Activated B cell treated with CpG ODN at 0.5 μM for 24 hours (primary cell): Measurements from ENCODE around the gene INPP4B. TPM values are rescaled to one million over a fixed set of nuclear protein-coding genes. Genes with fewer than 3 reads are reported as not detected.

ENCODE experiments used
- ATAC-seq: fragments of 200-7000 bp; cut with Tn5 transposase; one replicate; pipeline ENCODE4 v1.10.0; 2021; ENCODE audit warnings: low read depth, mild to moderate bottlenecking, moderate library complexity
- CTCF ChIA-PET: fragments of 350-600 bp; sonication (Branson Sonifier 250); formaldehyde crosslinking; loops from one replicate; lab custom pipeline; 2021; ENCODE audit warnings: antibody characterized with exemption; lab: Charles Lee
- POLR2A ChIA-PET: fragments of 350-600 bp; sonication (Branson Sonifier 250); formaldehyde crosslinking; loops from one replicate; lab custom pipeline; 2021; ENCODE audit warnings: antibody characterized with exemption; lab: Charles Lee
- DNase-seq: peaks from one replicate; pipeline ENCODE4 v3.0.0; 2022
- H3K27ac Mint-ChIP-seq: one replicate; pipeline ENCODE4 v1.8.0; 2020; ENCODE audit warnings: mixed read lengths
- H3K27me3 Mint-ChIP-seq: one replicate; pipeline ENCODE4 v1.8.0; 2021; ENCODE audit warnings: mixed read lengths
- H3K36me3 Mint-ChIP-seq: one replicate; pipeline ENCODE4 v1.8.0; 2021; ENCODE audit warnings: low read depth, mixed read lengths
- H3K4me1 Mint-ChIP-seq: one replicate; pipeline ENCODE4 v1.8.0; 2021; ENCODE audit warnings: mixed read lengths
- H3K4me3 Mint-ChIP-seq: one replicate; pipeline ENCODE4 v1.8.0; 2020; ENCODE audit warnings: mild to moderate bottlenecking, mixed read lengths
- H3K9me3 Mint-ChIP-seq: one replicate; pipeline ENCODE4 v1.8.0; 2020; ENCODE audit warnings: mixed read lengths
- intact Hi-C: fragments of 100-400 bp; cut with micrococcal nuclease; formaldehyde crosslinking; loops from one replicate; pipeline ENCODE4 v1.15.1; 2024
- total RNA-seq: library from RNA; stranded (reverse); gene quantifications from 2 replicates; pipeline ENCODE4 v1.2.3, GENCODE V29; 2022
- TF ChIP-seq, protein P1 (sequence below): fragments of 200-600 bp; IDR thresholded peaks from one replicate; pipeline ENCODE4 v1.8.0; 2022; ENCODE audit warnings: antibody characterized with exemption, mild to moderate bottlenecking

INPP4B gene
- total RNA-seq, 1 donor from 2014 or later: 0.11 TPM

DNA sequence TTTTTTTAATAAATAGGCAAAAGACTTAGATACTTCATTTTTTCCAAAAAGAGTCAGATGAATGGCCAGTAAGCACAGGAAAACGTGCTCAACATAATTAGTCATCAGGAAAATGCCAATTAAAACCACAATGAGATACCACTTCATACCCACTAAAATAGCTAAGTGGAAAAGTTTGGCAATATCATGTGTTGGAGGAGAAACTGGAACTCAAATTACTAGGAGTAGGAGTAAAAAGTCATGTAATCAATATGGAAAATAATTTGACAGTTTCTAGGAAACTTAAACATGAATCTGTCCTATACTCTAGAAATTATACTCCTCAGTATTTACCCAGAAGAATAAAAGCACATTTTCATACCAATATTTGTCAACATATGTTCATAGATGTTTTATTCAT, 449.8 kb downstream of the INPP4B start:
- no peaks in the 10 kb centered on the region for H3K4me1 Mint-ChIP-seq
- POLR2A ChIA-PET: no interaction called here
- H3K9me3 Mint-ChIP-seq: no peaks in the 10 kb centered on the region
- H3K4me3 Mint-ChIP-seq: no peak overlapping the region
- H3K27ac Mint-ChIP-seq: no peak overlapping the region
- no peaks in the 10 kb centered on the region for H3K36me3 Mint-ChIP-seq
- DNase-seq: no peak
- H3K27me3 Mint-ChIP-seq: no peaks in the 10 kb centered on the region
- CTCF ChIA-PET: no interaction called here
- TF ChIP-seq, protein P1, sequence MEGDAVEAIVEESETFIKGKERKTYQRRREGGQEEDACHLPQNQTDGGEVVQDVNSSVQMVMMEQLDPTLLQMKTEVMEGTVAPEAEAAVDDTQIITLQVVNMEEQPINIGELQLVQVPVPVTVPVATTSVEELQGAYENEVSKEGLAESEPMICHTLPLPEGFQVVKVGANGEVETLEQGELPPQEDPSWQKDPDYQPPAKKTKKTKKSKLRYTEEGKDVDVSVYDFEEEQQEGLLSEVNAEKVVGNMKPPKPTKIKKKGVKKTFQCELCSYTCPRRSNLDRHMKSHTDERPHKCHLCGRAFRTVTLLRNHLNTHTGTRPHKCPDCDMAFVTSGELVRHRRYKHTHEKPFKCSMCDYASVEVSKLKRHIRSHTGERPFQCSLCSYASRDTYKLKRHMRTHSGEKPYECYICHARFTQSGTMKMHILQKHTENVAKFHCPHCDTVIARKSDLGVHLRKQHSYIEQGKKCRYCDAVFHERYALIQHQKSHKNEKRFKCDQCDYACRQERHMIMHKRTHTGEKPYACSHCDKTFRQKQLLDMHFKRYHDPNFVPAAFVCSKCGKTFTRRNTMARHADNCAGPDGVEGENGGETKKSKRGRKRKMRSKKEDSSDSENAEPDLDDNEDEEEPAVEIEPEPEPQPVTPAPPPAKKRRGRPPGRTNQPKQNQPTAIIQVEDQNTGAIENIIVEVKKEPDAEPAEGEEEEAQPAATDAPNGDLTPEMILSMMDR: no peak
- ATAC-seq: no peak
- intact Hi-C loops: no loop called here

DNA sequence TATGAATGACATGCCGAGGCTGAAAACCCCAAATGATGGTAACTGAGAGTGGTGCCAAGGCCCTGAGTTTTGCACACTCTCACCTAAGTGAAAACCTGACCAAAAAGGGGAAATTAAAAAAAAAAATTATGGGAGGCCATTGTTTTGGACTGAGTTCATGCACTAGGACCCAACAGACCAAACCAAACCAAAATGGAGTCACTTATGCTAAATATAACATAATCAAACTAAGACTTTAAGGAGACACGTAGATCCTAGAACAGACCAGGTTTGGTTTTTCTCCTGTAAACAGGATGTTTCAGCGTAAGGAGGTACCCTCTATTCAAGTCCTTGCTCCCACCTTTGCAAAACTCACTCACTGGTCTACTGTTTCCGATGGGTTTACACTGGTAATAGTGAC, 453.0 kb downstream of the INPP4B start:
- H3K4me1 Mint-ChIP-seq: no peaks in the 10 kb centered on the region
- CTCF ChIA-PET: no interaction called here
- POLR2A ChIA-PET: no interaction called here
- DNase-seq (no peak), ATAC-seq (no peak)
- H3K4me3 Mint-ChIP-seq: no peak overlapping the region
- TF ChIP-seq, protein P1: no peak
- no peaks in the 10 kb centered on the region for H3K36me3 Mint-ChIP-seq
- H3K9me3 Mint-ChIP-seq: no peaks in the 10 kb centered on the region
- H3K27ac Mint-ChIP-seq: no peak overlapping the region
- intact Hi-C loops: no loop called here
- no peaks in the 10 kb centered on the region for H3K27me3 Mint-ChIP-seq

DNA sequence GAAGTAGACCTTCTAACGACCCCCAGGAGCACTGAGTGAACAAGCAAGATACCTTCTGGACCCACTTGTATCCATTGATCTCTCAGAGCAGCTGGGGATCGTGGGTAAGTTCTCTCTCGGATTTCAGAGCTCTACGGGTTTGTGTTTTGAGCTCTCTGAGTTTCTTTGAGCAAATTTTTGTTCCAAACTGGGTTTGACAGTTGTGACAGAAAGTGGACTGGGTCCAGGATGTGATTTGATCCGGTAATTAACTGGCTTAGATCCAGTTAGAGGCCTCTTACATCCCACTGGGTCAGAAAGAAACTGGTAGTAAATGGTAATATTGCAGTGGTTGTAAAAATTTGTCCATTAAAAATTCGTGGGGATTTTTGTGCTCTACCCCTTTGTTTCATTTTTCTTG, 459.2 kb downstream of the INPP4B start:
- ChIA-PET POLR2A (no interaction called here), CTCF (no interaction called here)
- Mint-ChIP-seq H3K27me3 (no peaks in the 10 kb centered on the region), H3K27ac (no peak overlapping the region), H3K36me3 (no peaks in the 10 kb centered on the region), H3K4me1 (no peaks in the 10 kb centered on the region), H3K4me3 (no peak overlapping the region), H3K9me3 (no peaks in the 10 kb centered on the region)
- DNase-seq: no peak
- TF ChIP-seq, protein P1: no peak
- ATAC-seq: no peak
- intact Hi-C loops: no loop called here

GRCh38 chr4:142386449-142386848, 459.7 kb downstream of the INPP4B start:
- Mint-ChIP-seq H3K36me3 (no peaks in the 10 kb centered on the region), H3K9me3 (no peaks in the 10 kb centered on the region), H3K27me3 (no peaks in the 10 kb centered on the region), H3K27ac (no peak overlapping the region), H3K4me3 (no peak overlapping the region), H3K4me1 (no peaks in the 10 kb centered on the region)
- ATAC-seq (no peak), DNase-seq (no peak)
- intact Hi-C loops: no loop called here
- POLR2A ChIA-PET: no interaction called here
- TF ChIP-seq, protein P1: no peak
- CTCF ChIA-PET: no interaction called here

DNA sequence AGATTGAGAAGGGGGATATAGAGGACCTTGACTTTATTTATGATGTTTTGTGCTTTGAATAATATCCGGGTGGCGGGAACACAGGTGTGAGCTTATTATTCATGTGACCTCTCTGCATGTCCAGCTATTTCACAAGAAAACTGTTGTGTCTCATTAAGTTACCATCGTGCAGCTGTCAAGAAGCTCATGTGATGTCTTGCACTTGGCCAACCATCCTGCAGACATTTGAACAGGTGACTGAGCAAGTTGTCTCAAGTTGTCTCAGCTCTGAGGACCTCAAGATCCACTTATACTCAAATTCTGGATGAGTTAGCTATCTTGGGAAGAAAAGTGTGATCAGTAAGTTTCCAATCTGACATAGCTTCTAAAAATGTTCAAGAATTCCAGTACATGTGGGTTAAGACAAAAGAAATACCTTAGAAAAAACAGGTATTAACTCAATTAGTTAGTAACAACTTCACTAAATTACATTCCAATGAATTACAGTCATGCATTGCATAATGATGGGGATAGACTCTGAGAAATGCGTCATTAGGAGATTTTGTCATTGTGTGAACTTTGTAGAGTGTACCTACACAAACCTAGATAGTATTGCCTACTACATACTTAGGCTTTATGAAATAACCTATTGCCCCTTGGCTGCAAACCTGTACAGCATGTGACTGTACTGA, 462.2 kb downstream of the INPP4B start:
- Mint-ChIP-seq H3K27ac (no peak overlapping the region), H3K4me1 (no peaks in the 10 kb centered on the region)

More for the DNA sequence above, 462.2 kb downstream of the INPP4B start:
- ChIA-PET POLR2A (no interaction called here), CTCF (no interaction called here)
- DNase-seq: no peak
- no peaks in the 10 kb centered on the region for H3K27me3 Mint-ChIP-seq
- TF ChIP-seq, protein P1: no peak
- no peaks in the 10 kb centered on the region for H3K36me3 Mint-ChIP-seq
- no peaks in the 10 kb centered on the region for H3K9me3 Mint-ChIP-seq
- no peak overlapping the region for H3K4me3 Mint-ChIP-seq
- intact Hi-C loops: no loop called here
- no peak for ATAC-seq
